ENCODE measurements around the gene RAE1. TPM values are rescaled to one million over a fixed set of nuclear protein-coding genes. Genes with fewer than 3 reads are reported as not detected.

RAE1 gene
- total RNA-seq, 1 donor from 2014 or later = 18.0 TPM

DNA sequence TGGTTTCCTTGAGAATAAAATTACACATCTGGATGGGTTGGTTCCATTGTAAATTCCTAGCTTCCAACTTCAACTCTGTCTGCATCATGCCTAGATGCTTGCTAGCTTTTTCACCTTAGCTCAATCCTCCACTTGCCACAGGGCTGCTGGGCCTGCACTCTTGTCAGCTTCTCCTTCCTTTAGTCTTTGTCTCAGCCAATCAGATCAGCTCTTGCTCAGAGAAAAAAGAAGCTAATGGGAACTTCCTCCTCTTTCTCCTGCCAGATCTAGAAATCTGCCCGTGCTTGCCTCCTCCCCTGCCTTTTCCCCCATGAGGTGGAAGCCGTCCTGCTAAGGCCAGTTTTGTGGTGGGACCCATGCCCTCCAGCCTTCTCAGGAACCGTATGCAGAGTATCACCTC lies 18.5 kb downstream of the RAE1 start:
- no peak for DNase-seq (ENCODE audit: low spot score)

DNA sequence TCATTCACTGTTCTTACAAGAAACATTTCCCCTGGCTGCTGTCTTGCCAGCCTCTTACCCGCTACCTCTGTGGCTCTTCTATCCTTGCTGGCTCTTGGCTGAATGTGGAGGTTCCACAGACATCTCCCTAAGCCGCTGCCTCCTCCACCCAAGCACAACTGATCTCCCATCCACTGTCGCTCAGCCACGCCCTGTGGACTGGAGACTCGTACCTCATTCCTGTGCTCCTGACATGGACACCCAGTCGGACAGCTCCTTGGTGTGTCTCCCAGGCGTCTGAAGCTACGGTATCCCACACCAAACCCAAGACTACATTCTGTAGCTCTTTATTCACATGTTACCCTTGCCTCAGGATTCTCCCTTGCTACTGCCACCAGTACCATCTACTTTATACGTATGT lies 19.3 kb downstream of the RAE1 start:
- DNase-seq (ENCODE audit: low spot score) = no peak

DNA sequence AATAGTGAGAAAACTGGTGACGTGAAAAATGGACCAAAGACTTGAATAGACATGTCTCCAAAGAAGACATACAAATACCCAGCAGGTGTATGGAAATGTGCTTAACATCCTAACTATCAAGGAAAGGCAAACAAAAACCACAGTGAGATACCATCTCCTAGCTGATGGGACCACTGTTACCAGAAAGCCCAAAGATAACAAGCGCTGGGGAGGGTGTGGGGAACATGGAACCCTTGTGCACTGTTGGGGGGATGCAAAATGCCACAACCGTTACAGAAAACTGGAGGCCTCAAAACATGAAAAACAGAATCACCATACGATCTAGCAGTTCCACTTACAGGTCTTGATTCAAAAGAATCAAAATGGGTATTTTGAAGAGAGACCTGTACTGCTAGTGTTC lies 20.3 kb downstream of the RAE1 start:
- no peak for DNase-seq (ENCODE audit: low spot score)

DNA sequence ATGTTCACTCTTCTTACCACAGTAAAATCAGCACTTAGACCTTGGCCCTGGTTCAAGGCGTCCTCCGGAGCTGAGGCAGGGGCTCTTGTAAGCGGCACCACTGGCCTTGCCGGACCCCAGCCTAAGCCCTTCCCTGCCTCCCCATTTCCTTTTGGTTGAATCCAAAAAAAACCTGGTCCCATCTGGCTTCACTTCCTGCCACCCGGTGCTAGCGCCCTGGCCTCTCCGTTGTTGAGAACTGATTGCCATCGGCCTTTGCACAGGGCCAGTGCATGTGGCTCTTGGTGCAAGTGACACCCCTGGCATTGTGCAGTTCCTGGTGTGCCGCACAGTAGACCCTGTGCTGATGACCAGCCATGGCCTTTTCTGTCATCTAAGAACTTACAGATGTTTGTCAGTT lies 21.1 kb downstream of the RAE1 start:
- DNase-seq (ENCODE audit: low spot score) = no peak

DNA sequence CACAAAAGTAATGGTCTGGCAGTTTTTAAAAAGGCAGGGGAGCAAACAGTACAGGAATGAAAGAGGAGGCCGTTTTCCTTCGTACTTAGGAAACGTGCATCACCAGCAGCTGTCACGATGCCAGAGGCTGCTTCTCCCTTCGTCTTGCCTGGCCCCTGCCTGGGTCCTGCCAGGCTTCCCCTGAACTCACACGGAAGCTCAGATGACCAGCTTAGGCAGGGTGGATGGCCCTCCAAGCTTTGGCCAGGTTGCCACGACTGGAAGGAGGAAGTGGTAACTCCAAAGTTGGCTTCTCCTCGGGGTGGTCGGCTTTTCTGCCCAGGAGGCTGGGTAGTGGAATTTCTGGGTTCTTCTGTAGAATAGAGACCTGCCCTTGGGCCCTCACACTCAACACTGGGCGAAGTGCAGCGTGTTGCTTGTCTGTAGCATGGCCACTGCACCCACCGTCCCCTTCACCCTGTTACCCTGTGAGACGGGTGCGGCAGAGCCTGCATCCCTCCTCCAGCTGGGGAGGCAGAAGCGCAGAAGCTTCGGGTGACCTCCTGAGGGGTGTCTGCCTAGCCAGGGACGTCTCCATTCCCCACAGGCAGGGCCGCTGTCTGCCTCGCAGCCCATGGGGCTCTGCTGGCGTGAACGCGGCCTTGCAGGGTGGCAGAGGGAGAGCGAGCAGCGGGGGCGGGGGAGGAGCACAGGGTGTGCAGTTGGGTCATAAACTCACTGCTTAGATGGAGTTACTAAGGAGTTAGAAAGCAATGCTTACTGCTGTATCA lies 21.7 kb downstream of the RAE1 start:
- DNase-seq (ENCODE audit: low spot score) = no peak

DNA sequence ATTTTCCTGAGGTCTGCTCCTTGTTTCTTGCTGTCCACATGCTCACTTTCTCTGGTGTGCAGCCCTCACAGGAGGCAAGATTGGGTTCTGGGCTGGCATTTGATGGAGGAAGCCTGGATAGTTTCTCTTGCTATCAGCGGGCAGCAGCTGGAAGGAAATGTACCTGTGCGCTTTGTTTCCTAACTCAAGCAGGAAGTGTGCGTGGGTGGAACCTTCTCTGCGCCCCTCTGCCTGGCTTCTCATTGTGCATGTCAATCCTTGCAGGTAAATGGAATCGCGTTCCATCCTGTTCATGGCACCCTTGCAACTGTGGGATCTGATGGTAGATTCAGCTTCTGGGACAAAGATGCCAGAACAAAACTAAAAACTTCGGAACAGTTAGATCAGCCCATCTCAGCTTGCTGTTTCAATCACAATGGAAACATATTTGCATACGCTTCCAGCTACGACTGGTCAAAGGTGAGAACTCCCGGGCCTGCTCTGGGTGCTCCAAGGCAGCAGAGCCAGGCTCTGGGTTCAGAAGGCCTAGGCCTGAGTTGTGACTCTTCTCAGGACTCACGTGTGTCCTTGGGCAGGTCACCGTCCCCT lies 23.4 kb downstream of the RAE1 start:
- DNase-seq (ENCODE audit: low spot score) = no peak

DNA sequence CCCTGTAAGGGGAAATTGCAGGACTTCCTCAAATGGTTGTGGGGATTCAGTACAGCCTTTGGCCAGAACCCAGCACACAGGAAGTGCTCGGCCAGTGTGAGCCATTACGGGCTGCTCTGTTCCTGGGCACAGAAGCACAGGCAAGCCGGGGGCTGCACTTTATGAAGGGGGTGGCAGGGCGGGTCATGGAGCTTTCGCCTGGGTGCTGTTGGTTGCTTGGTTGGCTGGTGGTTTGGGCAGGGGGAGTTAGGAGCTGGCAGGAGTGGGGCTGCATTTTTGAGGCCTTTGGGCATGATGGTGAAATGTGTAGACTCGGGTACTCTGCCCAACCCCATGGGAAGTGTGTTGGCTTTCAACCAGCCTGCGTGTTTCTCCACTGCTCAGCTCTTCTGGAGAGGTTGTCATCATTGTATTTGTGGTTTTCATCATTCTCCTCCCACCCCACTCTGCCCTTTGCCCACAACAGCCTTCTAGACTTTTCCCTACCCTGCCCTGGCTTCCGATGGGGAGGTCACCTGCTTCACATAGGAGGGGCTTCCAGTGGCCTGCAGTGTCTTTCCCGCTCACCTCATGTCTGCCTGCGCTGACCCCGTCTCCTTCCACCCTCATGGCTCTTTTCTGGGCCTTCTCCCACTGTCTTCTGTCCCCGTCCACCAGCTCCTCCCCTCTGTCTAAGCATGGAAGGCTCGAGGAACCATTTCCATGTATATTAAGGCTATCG lies 24.0 kb downstream of the RAE1 start:
- DNase-seq (ENCODE audit: low spot score) = no peak

DNA sequence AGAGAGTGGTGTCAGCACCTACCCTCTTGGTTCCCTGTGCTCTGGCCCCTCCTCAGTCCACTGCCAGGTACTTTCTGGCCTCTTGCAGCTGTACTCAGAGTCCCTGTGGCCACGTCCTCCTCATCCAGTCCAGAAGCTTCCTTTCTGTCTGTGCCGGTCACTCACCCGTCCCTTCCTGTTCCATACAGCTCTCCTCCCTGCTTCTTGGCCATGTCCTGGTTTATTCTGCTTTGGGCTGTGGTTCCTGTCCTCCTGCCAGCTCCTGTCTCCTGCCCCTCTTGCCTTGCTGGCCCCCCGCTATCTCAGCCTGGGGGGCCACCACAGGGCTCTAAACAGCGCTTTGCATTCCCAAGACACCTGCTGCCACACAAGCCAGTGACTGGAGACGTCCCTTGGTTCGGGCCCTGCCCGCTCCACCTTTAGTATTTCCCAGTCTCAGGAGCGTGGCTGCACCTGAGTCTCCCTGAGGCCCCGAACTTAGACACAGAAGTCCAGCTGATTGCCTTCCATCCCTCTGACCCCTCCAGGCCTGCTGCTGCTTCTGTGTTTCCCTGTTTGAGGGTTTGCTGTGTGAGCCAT lies 24.7 kb downstream of the RAE1 start:
- no peak for DNase-seq (ENCODE audit: low spot score)

DNA sequence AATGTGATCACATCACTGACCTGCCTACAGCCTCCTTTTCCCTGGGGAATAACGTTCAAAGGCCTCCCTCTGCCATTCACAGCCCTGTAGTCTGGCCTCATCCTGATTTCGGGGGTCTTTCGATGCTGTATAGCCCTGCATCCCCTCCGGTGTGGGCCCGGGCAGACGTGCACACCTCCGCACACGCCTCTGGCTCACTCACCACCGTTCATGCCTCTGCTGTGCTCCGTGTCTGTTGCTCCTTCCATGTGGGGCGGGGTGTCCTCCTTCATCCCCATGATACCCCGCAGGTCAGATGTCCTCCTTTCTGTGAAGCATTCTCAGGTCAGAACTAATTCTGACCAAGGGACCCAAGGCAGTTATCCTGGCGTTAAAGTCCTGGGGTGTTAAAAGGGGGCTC lies 26.3 kb downstream of the RAE1 start:
- DNase-seq (ENCODE audit: low spot score) = no peak

DNA sequence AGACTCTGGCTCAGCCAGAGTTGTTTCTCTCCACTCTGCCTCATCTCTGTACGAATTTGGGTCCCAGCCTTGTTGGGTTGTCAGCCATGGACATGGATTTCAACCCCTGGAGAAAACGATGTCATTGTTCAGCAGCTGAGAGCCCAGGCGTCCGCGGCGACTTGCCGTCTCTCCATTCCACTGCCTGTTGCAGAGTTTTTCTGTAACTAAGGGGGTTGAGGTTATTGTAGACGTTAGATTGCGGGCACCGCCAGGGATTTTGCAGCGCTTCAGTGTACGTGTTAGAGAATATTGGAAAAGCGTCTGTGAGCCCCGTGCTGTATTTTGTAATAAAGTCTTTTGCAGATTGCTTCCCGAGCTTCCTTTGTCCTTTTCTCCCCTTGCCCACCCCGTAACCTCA lies 27.1 kb downstream of the RAE1 start:
- DNase-seq (ENCODE audit: low spot score) = no peak

DNA sequence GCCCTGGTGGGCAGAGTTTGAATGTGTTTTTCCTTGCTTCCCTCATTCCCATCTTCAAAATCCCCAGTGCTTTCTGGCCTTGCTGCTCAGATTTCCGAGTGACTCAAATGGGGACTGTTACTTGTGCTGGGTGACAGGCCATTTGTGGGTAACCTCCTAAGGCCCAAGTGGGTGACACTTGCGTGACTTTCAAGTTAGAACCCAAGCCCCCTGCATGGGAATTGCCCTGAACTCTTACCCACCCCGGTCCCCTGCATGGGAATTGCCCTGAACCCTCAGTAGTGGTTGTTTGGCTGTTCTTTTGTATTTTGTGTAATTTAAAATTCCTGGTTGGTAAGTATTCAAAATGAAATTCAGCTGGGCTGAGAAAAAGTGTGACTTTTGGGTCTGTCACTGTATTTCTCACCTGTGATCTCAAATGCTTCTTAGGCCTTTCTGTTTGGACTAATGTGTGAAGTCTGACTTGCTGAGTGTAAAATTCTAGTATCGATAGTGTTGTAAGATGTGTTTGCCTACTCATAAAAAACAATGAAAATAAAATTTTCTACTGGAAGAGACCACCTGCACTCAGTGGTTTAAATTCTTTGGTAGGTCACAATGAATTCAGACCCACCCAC lies 27.7 kb downstream of the RAE1 start:
- no peak for DNase-seq (ENCODE audit: low spot score)

DNA sequence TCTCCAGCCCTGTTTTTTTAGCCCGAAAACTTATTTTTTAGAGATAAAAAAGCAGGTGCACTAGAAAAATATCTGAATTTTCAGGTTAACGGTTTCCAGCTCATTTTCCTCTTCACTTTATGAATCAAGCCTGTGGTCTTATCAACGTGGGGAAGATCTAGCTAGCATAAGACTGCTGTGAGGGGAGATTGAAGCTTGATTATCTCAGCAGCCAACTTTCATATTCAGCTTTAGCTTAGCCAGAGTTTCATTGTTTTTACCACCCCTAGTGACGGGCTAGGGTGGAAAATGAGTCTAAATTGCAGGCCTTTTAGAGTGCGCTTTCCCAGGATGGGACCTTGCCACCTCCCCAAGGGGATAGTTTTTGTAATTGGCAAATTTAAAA lies 28.2 kb downstream of the RAE1 start:
- DNase-seq (ENCODE audit: low spot score) = no peak

DNA sequence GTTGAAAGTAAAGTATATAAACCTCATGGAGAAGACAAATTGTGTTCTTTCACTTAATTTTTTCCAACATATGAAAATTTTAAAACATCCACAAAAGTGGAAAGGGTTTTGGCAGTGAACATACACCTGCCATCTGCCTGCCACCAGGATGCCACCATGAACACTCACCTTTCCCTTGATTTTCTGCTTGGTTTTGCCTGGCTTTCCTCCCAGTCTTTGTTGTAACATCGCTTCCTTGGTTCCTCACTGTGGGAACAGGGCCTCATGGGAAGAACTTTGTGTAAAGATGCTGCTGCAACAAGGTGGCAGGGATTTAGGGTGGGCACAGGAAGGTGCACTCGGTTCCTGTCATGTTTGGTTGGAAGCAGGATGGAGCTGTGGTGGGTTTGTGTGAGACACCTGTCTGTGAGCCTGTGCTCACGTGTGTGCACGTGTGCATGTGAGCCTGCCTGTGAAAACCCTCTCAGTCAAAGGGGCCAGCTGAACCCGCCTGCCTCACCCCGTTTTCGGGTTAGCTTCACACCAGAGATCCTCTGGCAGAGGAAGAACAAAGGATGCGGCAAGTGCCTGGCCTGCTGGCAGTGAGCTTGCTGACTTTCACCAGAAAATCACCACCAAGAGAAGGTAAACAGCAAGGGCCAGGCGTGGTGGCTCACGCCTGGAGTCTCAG lies 29.2 kb downstream of the RAE1 start:
- no peak for DNase-seq (ENCODE audit: low spot score)

DNA sequence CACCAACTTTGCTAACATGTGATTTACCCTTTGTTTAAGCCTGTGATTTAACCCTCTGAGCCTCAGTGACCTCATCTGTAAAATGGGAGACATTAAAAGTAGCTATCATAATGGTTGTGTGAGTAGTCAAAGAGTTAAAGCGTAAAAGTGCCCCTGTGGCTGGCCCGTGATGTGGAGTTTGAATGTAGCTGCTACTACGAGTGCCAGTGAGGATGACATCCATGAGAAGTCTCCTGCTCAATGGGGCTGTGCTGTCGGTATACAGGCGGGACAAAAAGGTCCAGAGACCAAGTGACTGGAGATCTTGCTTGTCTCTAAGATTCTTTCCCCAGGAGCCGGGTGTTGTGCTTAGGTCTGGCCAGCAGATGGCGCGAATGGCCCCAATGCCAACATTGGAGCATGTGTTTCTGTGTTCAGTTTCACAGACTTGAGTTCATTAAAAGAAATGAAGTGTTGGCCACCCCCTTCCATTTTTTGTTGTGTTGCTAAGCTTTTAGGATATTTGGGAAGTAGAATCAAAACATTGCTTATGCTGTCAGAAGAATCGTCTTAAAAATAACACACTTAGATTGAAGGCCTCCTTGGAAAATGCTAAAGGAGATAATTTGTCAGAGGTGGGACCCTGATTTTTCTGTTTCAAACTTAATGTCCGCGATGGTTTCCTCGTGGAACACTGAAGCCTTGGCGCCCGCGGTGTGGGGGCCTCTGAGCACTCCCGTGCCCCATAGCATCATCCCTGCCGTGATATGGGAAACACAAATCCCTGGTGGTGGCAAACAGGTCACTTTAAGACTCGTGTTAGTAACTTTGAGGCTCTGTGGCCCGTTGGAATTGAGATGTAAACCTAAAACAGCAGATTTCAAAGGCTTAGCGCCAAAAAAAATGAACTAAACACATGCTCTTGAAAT lies 30.8 kb downstream of the RAE1 start:
- DNase-seq (ENCODE audit: low spot score) = peak; percentile 92

DNA sequence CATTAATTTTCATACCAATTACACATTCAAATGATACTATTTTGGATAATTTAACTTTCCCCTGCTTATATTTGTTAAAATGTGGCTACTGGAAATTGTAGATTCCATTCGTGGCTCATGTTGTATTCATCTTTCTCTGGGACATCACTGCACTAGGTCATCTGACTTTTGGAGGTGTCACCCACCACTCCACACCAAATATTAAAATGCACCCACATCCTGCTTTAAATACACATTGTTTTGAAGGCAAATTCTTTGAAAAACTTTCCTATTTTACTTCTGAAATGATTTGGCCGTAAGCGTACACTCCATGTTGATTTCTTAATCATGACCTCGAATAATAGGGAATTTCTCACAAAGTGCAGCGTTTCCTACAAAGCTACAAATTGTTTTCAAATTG lies 31.5 kb downstream of the RAE1 start:
- no peak for DNase-seq (ENCODE audit: low spot score)

DNA sequence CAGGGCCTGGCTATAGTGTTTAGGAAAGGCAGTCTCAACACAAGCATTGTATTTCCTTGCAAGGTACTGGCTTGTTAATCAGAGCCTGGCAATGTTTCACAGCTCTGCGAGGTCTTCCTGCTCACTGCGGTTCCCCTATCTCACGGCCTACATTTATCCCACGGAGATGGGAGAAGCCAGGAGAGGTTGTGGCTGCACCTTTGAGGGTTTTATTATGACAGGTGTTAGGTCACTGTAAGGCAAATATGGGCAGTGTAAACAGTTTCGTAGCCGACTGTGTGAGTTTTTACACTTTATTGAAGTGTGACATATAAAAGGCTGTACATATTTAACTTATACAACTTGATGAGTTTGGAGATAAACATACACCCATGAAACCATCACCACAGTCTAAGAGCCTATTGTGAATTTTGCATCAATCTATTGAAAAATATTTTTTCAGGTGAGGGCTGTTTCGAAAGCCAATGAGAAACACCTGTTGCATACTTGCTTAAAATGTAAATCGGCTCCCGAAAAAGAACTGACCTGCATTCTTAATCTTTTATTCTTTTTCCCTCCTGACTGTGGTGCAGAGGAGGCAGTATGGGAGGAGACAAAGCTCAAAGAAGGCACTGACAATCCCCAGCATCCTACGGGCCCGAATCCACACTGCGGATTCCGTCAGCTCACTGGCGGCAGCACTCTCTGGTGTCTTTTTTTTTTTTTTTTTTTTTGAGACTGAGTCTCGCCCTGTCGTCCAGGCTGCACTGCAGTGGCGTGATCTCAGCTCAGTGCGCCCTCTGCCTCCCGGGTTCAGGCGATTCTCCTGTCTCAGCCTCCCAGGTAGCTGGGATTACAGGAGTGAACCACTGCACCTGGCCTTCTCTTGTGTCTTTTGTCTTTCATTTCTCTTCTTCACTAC lies 32.6 kb downstream of the RAE1 start:
- DNase-seq (ENCODE audit: low spot score) = peak; percentile 24

DNA sequence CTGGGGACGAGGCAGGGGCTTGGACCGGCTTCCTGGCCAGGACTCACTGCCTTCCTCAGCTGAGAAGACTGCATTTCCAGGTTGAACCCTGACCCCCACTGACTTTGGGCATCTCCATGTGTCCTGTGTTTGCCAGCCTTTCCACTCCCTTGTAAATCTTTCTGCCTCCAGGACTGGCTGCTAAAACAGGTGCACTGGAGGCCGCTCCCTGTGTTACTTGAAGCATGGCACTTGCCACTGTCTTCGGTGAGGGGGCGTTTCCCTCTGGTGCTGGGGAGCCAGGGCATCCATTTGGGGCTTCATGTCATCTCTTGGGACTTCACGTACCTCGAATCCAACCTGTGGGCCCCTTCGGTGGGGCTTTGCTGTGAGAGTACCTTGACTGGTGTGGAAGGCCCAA lies 33.4 kb downstream of the RAE1 start:
- DNase-seq (ENCODE audit: low spot score) = peak; percentile 86

DNA sequence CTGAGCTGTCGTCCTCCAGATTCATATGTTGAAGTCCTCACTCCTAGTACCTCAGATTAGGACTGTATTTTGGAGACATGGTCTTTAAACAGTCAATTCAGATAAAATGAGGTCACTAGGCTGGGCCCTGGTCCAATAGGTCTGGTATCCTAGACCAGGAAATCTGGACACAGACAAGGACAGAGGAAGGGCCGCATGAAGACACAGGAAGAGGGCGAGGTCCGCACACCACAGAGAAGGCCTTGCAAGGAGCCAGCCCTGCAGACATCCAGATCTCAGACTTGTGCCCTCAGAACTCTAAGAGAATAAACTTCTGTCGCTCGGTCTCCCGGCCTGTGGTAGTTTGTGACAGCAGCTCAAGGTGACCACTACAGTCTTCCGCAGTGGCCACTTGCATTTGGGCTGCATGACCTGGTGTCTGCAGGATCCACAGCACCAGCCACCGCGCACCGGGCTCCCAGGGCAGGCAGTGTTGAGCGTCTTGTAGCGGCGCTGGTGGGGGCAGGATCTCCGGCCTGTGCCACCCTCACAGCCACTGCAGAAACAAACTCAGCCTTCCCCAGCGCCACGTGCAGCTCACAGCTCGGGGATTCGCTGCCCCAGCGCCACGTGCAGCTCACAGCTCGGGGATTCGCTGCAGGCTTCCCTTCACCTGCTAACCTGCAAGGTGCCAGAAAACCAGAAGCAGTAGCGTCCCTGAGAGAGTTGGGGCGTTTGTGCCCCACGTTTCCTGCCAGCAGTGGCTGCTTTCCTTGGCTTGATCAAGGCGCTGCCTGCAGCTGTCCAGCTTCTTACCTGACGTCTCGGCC lies 34.1 kb downstream of the RAE1 start:
- DNase-seq (ENCODE audit: low spot score) = peak; percentile 77

Data from mesenteric fat pad (tissue), 1 donor.